Hepatocyte (in vitro differentiated cells): Measurements from ENCODE around the gene TRMT2A.

Source experiments
- CTCF ChIP-seq: fragments of 200-600 bp; sonication (generic); IDR thresholded peaks from 2 replicates; pipeline ENCODE4 v1.5.1; 2016; ENCODE audit warnings: antibody characterized with exemption, mild to moderate bottlenecking; ENCODE audit not compliant: poor library complexity
- EZH2 ChIP-seq: fragments of 200-600 bp; sonication (generic); IDR thresholded peaks from 2 replicates; pipeline ENCODE4 v1.6.1; 2016; ENCODE audit warnings: antibody characterized with exemption, mild to moderate bottlenecking, borderline replicate concordance
- EZH2phosphoT487 ChIP-seq: fragments of 200-600 bp; sonication (generic); IDR thresholded peaks from one replicate; pipeline ENCODE4 v1.6.1; 2018; ENCODE audit warnings: antibody characterized with exemption, mild to moderate bottlenecking, low read depth, moderate library complexity; ENCODE audit not compliant: unreplicated experiment, severe bottlenecking

- no peak for TF ChIP-seq CTCF
- TF ChIP-seq EZH2phosphoT487: no peak
- no peak for TF ChIP-seq EZH2
These were observed 9.4 kb upstream of the TRMT2A start for GRCh38 chr22:20126284-20127029.
